Stimulated activated naive CD8-positive, alpha-beta T cell treated with anti-CD3 and anti-CD28 coated beads, Interleukin-15, Interleukin-2, amounts not matched to agents 100 U/mL and 50 U/mL, for 24 hours (primary cell): ENCODE data around the gene PELI2.
A peak's percentile ranks its signal among the peaks of the same experiment; 100 is the strongest.

Source experiments
- ATAC-seq: fragments of 150-1000 bp; cut with Tn5 transposase; one replicate; pipeline ENCODE4 v1.10.0; 2021
- DNase-seq: peaks from one replicate; pipeline ENCODE4 v3.0.0; 2021

The PELI2 gene

GRCh38 chr14:56117765-56118610, at the start of gene PELI2:
TSS of gene PELI2 (plus strand) at chr14:56118411. CDS start at chr14:56118661, 250 bp downstream.
- peak; percentile 86 for ATAC-seq
- peak; percentile 78 for DNase-seq

DNA sequence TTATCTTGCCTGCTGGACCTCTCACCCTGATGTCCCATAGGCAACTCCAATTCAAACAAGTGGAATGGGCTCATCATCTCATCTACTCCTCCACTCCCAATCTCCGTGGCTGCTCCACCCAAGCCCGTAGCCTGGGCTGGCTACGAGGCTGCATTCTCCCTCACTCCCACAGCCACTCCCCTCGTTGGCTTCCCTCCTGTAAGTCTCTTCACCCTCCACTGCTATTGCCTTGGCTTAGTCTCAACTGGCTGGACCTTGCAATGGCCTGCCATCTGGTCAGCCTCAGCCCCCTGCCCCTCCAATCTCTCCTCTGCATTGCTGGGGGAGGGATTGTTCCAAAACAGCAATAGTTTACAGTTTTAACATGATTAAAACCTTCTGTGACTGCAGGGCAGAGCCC, 44.4 kb upstream of the PELI2 start:
- ATAC-seq: no peak
- no peak for DNase-seq

GRCh38 chr14:56075301-56075700, 42.9 kb upstream of the PELI2 start:
- DNase-seq: no peak
- ATAC-seq: no peak

GRCh38 chr14:56081139-56081538, 37.1 kb upstream of the PELI2 start:
- no peak for ATAC-seq

DNA sequence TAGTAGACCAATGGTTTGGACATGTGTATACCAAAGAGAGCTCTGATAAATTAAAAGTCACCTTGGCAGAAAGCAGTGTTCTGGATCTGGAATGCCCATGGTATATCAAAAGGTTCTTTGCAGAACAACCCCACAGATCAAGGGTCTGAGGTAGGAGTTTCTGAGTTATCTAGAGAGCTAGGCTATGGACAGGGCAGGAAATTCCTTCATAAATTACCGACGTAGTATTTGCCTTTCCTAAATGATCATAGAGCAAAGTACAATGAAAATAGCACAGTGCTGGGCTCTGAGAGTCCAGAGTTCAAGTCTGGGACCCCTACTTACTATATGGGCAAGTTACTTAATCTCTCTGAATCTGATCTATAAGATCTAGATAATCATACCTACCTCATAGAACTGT, 35.3 kb upstream of the PELI2 start:
- ATAC-seq: no peak

More at GRCh38 chr14:56081139-56081538, 37.1 kb upstream of the PELI2 start:
- no peak for DNase-seq

GRCh38 chr14:56085471-56085870, 32.7 kb upstream of the PELI2 start:
- no peak for ATAC-seq
- DNase-seq: no peak

More for the DNA sequence above, 35.3 kb upstream of the PELI2 start:
- no peak for DNase-seq

- ATAC-seq: no peak
- no peak for DNase-seq
These were observed 30.3 kb upstream of the PELI2 start for GRCh38 chr14:56087671-56088471.

- DNase-seq (no peak), ATAC-seq (no peak)
These were observed 29.3 kb upstream of the PELI2 start for GRCh38 chr14:56088941-56089340.

DNA sequence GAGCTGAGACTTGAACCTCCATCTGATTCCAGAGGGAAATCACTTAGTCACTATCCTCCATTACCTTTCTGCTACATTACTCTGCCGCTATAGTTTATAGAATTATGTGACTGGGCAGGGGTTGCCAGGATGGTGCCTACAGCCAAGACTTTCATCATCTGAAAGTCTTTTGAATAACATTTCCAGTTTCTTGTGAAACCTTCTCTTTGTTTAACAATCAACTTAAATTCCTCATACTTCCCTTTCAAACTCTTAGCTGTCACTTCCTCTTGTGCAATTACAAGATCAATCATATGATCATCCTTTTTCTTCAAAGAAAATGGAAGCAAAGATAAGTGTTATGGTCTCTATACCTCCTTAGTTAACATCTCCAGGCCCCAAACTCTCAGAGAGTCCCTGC, 25.4 kb upstream of the PELI2 start:
- ATAC-seq (no peak), DNase-seq (no peak)

DNA sequence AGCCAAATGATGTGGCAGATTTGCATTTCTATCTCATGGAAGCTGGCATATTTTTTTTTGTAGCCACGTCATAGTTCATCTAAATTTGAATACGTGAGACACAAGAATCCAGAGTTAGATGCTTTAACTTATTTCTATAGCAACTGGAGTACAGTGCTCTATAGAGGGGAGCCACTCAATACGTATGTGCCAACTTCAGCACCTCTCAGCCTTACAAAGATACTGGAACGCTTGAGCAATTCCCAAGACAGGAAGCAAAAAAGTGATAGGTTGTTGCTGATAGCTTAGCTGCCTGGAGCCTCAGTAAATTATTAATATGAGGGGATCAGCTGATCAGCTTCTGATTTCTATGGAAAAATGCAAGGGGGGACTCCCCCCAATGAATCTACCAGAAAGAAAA, 24.1 kb upstream of the PELI2 start:
- DNase-seq (no peak), ATAC-seq (no peak)

DNA sequence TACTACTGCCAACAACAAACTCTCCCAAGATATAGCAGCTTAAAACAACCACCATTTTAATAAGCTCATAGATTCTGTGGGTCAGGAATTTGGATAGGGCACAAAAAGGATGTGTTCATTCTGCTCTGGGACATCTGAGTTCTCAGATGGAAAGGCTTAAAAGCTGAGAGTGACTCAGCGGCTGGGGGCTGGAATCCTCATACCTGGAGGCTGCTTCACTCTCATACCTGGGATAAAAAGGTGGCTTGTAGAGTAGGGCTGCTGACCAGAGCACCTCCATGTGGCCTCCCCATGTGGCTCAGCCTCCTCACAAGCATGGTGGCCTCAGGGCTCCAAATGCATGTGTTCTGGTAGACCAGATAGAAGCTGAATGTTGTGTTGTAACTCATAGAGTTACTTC, 20.2 kb upstream of the PELI2 start:
- ATAC-seq: no peak
- DNase-seq: no peak

- ATAC-seq (no peak), DNase-seq (no peak)
These were observed 19.0 kb upstream of the PELI2 start for GRCh38 chr14:56099081-56099797.

DNA sequence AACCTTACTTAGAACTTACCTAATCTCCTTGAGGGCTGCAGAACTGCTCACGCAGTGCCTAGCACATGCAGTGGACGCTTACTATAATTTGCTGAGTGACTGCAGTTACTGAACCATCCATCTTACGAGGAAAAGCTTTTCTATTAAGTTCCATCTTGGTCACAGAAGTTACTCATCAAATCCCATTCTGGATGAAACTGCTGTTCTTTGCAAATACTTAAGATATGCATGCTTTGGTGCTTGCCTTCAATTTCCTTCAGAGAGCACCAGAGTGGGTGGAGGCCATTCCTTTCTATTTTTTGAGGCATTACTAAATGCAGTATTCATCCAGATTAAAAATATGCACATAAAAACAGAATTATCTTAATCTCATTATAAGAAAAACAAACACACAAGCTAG, 17.7 kb upstream of the PELI2 start:
- no peak for DNase-seq
- no peak for ATAC-seq

GRCh38 chr14:56102941-56103340, 15.3 kb upstream of the PELI2 start:
- no peak for ATAC-seq
- DNase-seq: no peak

DNA sequence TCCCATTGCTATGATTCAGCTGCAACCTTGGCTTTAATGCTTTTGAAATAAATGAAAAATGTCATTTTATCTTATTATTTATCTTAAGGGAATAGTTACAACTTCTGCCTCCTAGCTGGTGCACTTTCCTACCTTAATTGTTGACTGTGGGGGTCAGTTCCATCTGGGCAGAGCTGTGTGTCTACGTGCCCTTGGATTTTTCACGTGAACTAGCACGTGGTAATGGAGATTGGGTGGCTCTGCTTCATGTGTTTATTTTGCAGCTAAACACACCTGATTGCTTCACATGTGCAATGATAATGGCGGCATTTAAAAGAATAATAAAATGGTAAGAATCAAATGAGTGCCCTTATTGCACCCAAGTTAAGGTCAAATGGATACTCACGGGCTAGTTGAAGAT, 10.6 kb upstream of the PELI2 start:
- DNase-seq (no peak), ATAC-seq (no peak)

GRCh38 chr14:56108057-56108456, 10.2 kb upstream of the PELI2 start:
- DNase-seq (no peak), ATAC-seq (no peak)

DNA sequence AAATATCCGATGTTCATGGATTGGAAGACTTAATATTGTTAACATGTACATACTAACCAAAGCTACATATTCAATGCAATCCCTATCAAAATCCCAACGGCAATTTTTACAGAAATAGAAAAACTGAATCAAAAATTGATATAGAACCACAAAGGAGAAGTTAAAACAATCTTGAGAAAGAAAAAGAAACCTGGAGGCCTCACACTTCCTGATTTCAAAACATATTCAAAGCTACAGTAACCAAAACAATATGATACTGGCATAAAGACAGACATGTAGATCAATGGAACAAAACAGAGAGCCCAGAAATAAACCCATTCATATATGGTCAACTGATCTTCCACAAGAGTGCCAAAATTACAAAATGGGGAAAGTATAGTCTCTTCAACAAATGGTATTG, 5.4 kb upstream of the PELI2 start:
- ATAC-seq (no peak), DNase-seq (no peak)

GRCh38 chr14:56115334-56115870, 2.8 kb upstream of the PELI2 start:
- ATAC-seq (no peak), DNase-seq (no peak)

DNA sequence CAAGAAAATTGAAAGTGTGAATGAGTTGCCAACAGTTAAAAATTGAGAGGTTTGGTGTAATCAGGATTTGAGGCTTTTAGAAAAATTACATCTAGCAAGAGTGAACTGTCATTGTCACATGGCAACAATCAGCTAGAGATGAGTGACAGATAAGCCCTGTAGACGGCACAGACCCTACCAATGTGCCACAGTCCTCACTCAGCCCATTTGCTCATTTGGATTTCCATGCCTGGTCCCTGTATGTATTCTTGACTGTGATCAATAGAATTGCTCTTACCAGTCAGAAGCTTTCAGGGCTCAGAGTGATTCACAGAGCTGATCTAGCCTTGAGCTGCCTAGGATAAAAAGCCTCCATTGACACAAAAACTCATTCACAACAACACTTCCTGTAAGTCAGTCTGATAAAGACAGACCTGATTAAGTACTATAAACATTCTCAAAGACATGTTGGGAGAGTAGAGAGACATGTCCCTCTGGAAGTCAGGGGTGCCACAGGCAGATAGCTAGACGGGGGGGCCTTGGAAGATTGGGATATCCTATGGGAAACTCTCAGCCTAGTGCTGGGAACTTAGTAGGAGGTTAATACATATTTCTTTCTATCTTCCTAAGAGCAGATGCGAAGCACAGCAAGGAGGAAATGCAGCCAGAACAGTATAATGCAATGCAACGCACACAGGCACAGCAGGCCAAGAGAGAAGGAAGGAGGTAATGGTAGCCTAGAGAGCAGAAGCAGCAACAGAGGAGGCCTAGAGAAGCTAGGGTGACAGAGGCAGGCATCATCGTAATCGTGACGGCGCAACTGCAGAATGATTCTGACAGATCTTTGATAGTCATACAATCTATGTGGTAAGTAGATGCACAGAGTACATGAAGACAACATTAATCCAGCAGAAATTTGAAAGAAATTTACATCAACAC, 2.0 kb upstream of the PELI2 start:
- no peak for ATAC-seq
- DNase-seq: no peak

DNA sequence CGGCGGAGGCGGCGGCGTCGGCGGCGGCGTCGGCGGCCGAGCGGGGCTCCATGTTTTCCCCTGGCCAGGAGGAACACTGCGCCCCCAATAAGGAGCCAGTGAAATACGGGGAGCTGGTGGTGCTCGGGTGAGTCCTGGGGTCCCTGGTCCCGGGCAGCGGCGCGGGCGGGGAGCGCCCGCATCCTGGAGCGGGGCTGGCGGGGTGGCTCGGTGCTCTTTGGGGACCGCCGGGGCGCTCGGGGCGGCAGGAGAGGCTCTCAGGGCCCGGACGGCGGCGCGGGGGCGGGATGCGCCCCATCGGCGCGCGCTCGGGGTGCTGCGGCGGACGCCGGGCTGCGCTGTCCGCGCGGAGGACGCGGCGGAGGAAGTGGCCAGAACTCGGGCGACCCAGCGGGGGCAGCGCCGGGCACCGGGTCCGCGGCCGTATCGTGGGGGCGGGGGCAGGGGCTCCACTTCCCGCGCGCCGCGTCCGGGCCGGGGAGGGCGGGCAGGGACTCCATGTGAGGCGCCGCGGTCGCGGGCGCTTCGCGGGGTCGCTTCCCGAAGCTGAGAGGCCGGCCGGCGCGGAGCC, 485 bp downstream of the PELI2 start:
- ATAC-seq: peak; percentile 36
- peak; percentile 47 for DNase-seq
